ENCODE results near the gene ZNF365. TPM values are rescaled to one million over a fixed set of nuclear protein-coding genes. Genes with fewer than 3 reads are reported as not detected.

Gene ZNF365
- total and polyA plus RNA-seq, 2 of the 8 experiments (the other 6 are each of a cell fraction or from before 2014, with no cell fraction given), result 0.41 to 0.43 TPM

DNA sequence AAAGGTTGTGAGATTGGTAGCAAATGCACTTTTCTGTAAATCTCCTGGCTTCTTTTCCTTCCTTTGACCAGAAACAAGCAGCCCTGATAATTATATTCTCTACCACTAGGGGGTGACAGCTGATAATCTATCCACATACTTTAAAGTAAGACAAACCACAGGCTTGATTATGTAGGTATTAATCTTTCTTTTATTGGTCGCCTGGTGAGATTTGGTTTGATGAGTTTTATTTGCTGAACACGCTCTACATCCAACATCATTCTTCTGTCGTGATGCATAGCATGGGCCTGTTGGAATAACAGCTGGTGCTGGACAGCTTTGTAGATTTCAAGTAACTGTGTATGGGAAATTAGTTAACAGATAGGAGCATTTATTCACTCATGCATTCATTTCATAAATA is 63.5 kb downstream of the ZNF365 start (continued):
- TF ChIP-seq, protein P1, sequence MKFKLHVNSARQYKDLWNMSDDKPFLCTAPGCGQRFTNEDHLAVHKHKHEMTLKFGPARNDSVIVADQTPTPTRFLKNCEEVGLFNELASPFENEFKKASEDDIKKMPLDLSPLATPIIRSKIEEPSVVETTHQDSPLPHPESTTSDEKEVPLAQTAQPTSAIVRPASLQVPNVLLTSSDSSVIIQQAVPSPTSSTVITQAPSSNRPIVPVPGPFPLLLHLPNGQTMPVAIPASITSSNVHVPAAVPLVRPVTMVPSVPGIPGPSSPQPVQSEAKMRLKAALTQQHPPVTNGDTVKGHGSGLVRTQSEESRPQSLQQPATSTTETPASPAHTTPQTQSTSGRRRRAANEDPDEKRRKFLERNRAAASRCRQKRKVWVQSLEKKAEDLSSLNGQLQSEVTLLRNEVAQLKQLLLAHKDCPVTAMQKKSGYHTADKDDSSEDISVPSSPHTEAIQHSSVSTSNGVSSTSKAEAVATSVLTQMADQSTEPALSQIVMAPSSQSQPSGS (IDR thresholded peaks at IDR 0.05; ENCODE audit: low read length), result no peak
- TF ChIP-seq, protein P2, sequence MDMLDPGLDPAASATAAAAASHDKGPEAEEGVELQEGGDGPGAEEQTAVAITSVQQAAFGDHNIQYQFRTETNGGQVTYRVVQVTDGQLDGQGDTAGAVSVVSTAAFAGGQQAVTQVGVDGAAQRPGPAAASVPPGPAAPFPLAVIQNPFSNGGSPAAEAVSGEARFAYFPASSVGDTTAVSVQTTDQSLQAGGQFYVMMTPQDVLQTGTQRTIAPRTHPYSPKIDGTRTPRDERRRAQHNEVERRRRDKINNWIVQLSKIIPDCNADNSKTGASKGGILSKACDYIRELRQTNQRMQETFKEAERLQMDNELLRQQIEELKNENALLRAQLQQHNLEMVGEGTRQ (IDR thresholded peaks at IDR 0.05; ENCODE audit: low read length), result no peak
- TF ChIP-seq SUZ12 (IDR thresholded peaks at IDR 0.05; ENCODE audit: low read length) (no peak), BCL11A (IDR thresholded peaks at IDR 0.05; ENCODE audit: low read depth in 2 of 2, low read length in 2 of 2) (no peak)

All from H1 (cell line).